Measurements from ENCODE around the gene GNPAT. TPM values are rescaled to one million over a fixed set of nuclear protein-coding genes. Genes with fewer than 3 reads are reported as not detected.

GNPAT gene
- total and polyA plus RNA-seq, 2 of the 4 experiments (the other 2 are of a cell fraction) = 17.2 to 36.0 TPM

DNA sequence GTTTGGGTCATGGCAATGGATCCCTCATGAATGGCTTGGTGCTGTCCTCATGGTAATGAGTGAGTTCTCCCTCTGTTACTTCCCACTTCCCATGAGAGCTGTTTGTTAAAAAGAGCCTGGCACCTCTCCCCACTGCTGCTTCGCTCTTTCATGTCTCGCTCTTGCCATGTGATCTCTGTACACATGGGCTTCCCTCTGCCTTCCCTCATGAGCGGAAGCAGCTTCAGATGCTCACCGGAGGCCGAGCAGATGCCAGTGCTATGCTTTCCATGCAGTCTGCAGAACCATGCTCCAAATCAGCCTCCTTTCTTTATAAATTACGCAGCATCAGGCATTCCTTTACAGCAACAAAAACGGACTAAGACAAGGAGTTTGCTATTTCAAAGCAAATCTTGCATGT lies 14.9 kb upstream of the GNPAT start:
- Histone ChIP-seq H3K14ac (replicated peaks; ENCODE audit: low read depth, low read length) (no peak overlapping the region), H4K8ac (ENCODE audit: low read depth in 2 of 2, low read length in 2 of 2) (no peak overlapping the region), H3K36me3 (ENCODE audit: control insufficient read depth, insufficient read depth, low read length) (peaks cover 29% of the 10 kb centered on the region), H2AK5ac (ENCODE audit: low read depth, low read length) (no peak overlapping the region), H3K79me1 (ENCODE audit: low read depth in 1 of 2, low read length in 2 of 2) (peaks cover 5 to 8% of the 10 kb centered on the region in 2 experiments; a peak in 3 of 4 replicates), H3K56ac (ENCODE audit: extremely low read depth, insufficient read depth, low read length) (no peak overlapping the region), H4K91ac (ENCODE audit: insufficient read depth, low read depth, low read length) (no peak overlapping the region), H3K4ac (ENCODE audit: low read depth, low read length) (no peak overlapping the region), H4K20me1 (ENCODE audit: insufficient read depth, low read length) (no peaks in the 10 kb centered on the region), H3K4me2 (ENCODE audit: low read depth, low read length) (no peak overlapping the region), H2AK9ac (replicated peaks; ENCODE audit: low read depth, low read length, poor library complexity) (no peak overlapping the region), H2BK15ac (ENCODE audit: low read depth, low read length) (no peak overlapping the region), H4K5ac (ENCODE audit: low read depth, low read length) (no peak overlapping the region), H2BK20ac (ENCODE audit: low read depth, low read length) (no peak overlapping the region), H2BK120ac (ENCODE audit: low read depth, low read length) (no peak overlapping the region), H3K27ac (ENCODE audit: insufficient read depth, low read length) (no peak overlapping the region), H3K23ac (ENCODE audit: low read depth, low read length) (no peak overlapping the region), H2AFZ (replicated peaks; ENCODE audit: low read length, poor library complexity) (no peak overlapping the region), H2BK5ac (ENCODE audit: low read depth, low read length, poor library complexity, severe bottlenecking) (no peak overlapping the region), H3K4me3 (ENCODE audit: insufficient read depth, low read depth, low read length) (no peak overlapping the region), H3K9ac (ENCODE audit: low read depth, low read length) (no peak overlapping the region), H3K9me3 (ENCODE audit: control insufficient read depth, insufficient read depth, low read length) (no peaks in the 10 kb centered on the region), H3K9me1 (ENCODE audit: insufficient read depth, low read length) (no peaks in the 10 kb centered on the region), H3K27me3 (ENCODE audit: control insufficient read depth, insufficient read depth, low read length) (no peaks in the 10 kb centered on the region), H3K4me1 (ENCODE audit: control insufficient read depth, insufficient read depth, low read length) (no peaks in the 10 kb centered on the region), H3K18ac (ENCODE audit: low read depth, low read length) (no peak overlapping the region)
- ChIA-PET CTCF (no interaction called here), POLR2A (ENCODE audit: unreplicated experiment) (no interaction called here)
- intact Hi-C loops (cut with micrococcal nuclease) = no loop called here
- no peak for DNase-seq
- no peak for ATAC-seq (ENCODE audit: low read depth)
- dilution Hi-C loops (cut with HindIII; ENCODE audit: low sequenced_read_pairs, unreplicated experiment) = no loop called here
- in situ Hi-C loops (cut with MboI; ENCODE audit: low sequenced_read_pairs) = no loop called here
- BruUV-seq (replicated peaks) = no TSS peak
- TF ChIP-seq NFE2L2 (IDR thresholded peaks at IDR 0.05; ENCODE audit: low read depth, low read length) (no peak), MAZ (IDR thresholded peaks at IDR 0.05; ENCODE audit: borderline replicate concordance, low read depth, low read length) (no peak), FOS (IDR thresholded peaks at IDR 0.05; ENCODE audit: low read depth, low read length) (no peak), RCOR1 (IDR thresholded peaks at IDR 0.05; ENCODE audit: insufficient replicate concordance, low read length) (no peak), RFX5 (IDR thresholded peaks at IDR 0.05; ENCODE audit: low read depth, low read length) (no peak), MAFK (IDR thresholded peaks at IDR 0.05; ENCODE audit: low read depth, low read length) (no peak), POLR2A (IDR thresholded peaks at IDR 0.05; ENCODE audit: low read depth, low read length) (no peak)
- WGBS, 2 experiments (ENCODE audit: extremely low coverage in 2 of 2, insufficient read length in 1 of 2) = 100% methylated on average over 5 of the region's 7 CpGs; no CpG with 5 or more reads in 1 of the 2 experiments
